ENCODE data around the gene HOXD10.

Gene HOXD10

GRCh38 chr2:176138526-176138922 is 21.9 kb downstream of the HOXD10 start:
- peaks cover 25% of the 10 kb centered on the region for H3K4me1 Mint-ChIP-seq
- peaks cover 7% of the 10 kb centered on the region for H3K36me3 Mint-ChIP-seq
- no peak for ATAC-seq
- peaks cover 8% of the 10 kb centered on the region for H3K9me3 Mint-ChIP-seq
- H3K27me3 Mint-ChIP-seq, result peaks cover 84% of the 10 kb centered on the region
- no peak overlapping the region for H3K27ac Mint-ChIP-seq
- H3K4me3 Mint-ChIP-seq, result peak overlapping the region; percentile 33

DNA sequence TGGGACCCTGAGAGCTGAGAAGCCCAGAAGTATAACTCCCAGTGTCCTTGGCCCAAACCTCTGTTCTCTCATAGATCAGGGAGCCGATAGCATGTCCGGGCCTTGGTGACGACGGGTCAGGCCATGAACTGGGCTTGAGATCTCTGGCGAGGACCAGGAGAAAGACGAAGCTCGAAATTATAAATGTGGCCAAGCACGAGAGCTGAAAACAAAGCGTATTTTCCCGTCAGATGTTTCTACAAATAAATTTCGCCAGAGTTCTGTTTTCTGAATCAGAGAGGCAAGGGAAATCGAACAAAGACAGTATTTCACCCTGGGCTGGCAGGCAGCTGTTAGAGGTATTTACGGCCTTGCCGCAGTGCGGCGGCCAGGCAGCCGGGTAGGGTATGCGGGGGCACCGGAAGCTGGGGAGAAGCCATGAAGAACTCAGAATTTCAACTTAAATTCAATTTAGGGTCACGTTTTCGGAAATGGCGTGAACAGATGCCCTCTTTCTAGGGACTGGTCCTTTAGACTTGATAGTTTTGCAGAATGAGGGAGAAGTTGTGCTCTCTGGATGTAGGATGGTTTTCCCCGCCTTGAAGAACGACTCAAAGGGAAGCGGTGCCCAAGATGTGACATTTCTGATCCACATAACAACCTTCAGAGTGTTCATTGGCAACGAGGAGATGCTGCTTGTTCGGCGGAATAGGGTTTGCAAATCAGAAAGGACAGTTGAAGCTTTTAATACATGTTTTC is 22.5 kb downstream of the HOXD10 start:
- no peak for ATAC-seq
- Mint-ChIP-seq H3K36me3 (peaks cover 7% of the 10 kb centered on the region), H3K9me3 (peaks cover 8% of the 10 kb centered on the region), H3K27ac (no peak overlapping the region), H3K4me3 (no peak overlapping the region), H3K4me1 (peaks cover 25% of the 10 kb centered on the region), H3K27me3 (peaks cover 84% of the 10 kb centered on the region)

- H3K4me3 Mint-ChIP-seq, result no peak overlapping the region
- H3K27me3 Mint-ChIP-seq, result peaks cover 86% of the 10 kb centered on the region
- peaks cover 25% of the 10 kb centered on the region for H3K4me1 Mint-ChIP-seq
- H3K36me3 Mint-ChIP-seq, result peaks cover 7% of the 10 kb centered on the region
- peaks cover 8% of the 10 kb centered on the region for H3K9me3 Mint-ChIP-seq
- no peak overlapping the region for H3K27ac Mint-ChIP-seq
- no peak for ATAC-seq
Measured at GRCh38 chr2:176139661-176140512, 23.3 kb downstream of the HOXD10 start.

DNA sequence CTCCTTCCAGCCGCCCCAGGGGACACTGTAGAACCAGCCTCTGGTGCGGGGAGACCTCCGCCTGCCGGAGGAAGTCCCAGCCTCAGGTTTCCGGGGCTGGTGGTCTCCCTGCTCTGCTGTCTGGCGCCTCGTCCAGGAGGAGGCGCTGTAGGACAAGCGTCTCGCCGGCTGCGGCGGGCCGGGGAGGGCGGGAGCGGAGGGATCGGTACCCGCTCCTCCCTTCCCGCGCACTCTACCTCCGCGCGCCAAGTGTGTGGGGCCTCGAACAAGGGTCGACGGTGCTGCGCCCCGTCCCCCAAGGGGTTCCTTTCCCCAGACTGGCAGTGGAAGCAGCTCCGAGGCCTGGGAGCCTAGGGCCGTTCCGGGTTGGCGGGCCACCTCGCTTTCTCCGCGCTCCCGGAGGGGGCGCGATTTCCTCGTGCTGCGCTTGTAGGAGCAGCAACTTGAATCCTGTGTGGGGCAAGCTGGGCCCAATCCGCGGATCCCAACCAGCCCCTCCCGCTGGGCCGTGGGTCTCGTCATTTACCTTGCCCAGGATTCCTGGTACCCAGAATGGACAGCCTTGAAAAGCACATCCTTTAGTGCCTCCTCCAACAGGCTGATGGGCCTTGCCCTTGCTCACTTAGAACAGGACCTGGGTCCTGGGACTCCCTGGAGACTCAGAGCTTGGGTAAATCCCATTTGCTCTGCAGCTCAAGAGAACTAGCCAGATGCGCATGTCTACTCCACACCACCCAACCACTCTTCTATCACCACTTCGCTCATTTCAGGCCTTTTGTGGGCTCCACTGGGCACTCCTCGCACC is 24.1 kb downstream of the HOXD10 start:
- peaks cover 21% of the 10 kb centered on the region for H3K4me1 Mint-ChIP-seq
- H3K27ac Mint-ChIP-seq, result no peak overlapping the region
- ATAC-seq, result peak; percentile 67
- peaks cover 7% of the 10 kb centered on the region for H3K9me3 Mint-ChIP-seq
- peaks cover 86% of the 10 kb centered on the region for H3K27me3 Mint-ChIP-seq
- H3K36me3 Mint-ChIP-seq, result peaks cover 2% of the 10 kb centered on the region
- peak overlapping the region; percentile 36 for H3K4me3 Mint-ChIP-seq

GRCh38 chr2:176142281-176142680 is 25.7 kb downstream of the HOXD10 start:
- Mint-ChIP-seq H3K27ac (no peak overlapping the region), H3K36me3 (no peaks in the 10 kb centered on the region), H3K9me3 (peaks cover 3% of the 10 kb centered on the region), H3K4me3 (no peak overlapping the region), H3K4me1 (peaks cover 17% of the 10 kb centered on the region), H3K27me3 (peaks cover 90% of the 10 kb centered on the region)
- no peak for ATAC-seq

- no peaks in the 10 kb centered on the region for H3K9me3 Mint-ChIP-seq
- H3K36me3 Mint-ChIP-seq, result no peaks in the 10 kb centered on the region
- no peak overlapping the region for H3K4me3 Mint-ChIP-seq
- H3K27me3 Mint-ChIP-seq, result peaks cover 96% of the 10 kb centered on the region
- H3K27ac Mint-ChIP-seq, result no peak overlapping the region
- H3K4me1 Mint-ChIP-seq, result peaks cover 7% of the 10 kb centered on the region
- ATAC-seq, result no peak
Measured at GRCh38 chr2:176145085-176145969, 28.7 kb downstream of the HOXD10 start.

GRCh38 chr2:176146101-176146500 is 29.5 kb downstream of the HOXD10 start:
- H3K9me3 Mint-ChIP-seq, result no peaks in the 10 kb centered on the region
- H3K4me3 Mint-ChIP-seq, result no peak overlapping the region
- no peak overlapping the region for H3K27ac Mint-ChIP-seq
- ATAC-seq, result no peak
- H3K36me3 Mint-ChIP-seq, result no peaks in the 10 kb centered on the region
- H3K27me3 Mint-ChIP-seq, result peaks cover 98% of the 10 kb centered on the region
- peaks cover 4% of the 10 kb centered on the region for H3K4me1 Mint-ChIP-seq

- Mint-ChIP-seq H3K36me3 (no peaks in the 10 kb centered on the region), H3K4me3 (no peak overlapping the region), H3K9me3 (no peaks in the 10 kb centered on the region), H3K27me3 (peaks cover 98% of the 10 kb centered on the region), H3K27ac (no peak overlapping the region), H3K4me1 (no peaks in the 10 kb centered on the region)
- ATAC-seq, result no peak
Measured at GRCh38 chr2:176146645-176147044, 30.1 kb downstream of the HOXD10 start.

DNA sequence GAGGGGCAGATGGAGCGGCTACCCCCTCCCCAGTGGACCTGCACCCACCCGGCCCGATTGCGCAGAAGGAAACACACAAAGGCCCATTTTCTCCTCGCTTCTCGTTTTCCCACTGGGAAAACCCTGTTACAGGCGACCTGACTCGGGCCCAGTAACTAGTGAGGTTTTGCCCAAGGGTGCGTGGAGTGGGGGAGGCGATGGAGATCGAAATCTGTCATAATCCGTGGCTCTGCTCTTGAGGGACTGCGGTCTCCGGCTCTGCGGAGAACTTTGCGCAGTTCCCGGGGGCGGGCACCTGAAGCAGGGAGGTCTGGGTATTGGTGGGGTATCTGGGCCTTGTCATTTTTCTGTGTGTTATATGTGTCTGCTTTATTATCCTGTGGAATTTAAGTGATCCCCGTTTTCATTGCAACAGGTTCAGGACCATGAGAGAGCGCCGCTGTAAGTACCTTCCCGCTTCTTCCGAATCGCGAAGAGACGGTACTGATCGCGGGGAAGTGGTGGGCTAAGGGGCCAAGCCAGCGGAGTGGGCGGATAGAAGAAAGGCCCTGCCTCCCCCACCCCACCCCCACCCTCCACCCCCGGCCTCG is 30.7 kb downstream of the HOXD10 start:
- no peak overlapping the region for H3K27ac Mint-ChIP-seq
- no peak for ATAC-seq
- no peak overlapping the region for H3K4me3 Mint-ChIP-seq
- no peaks in the 10 kb centered on the region for H3K4me1 Mint-ChIP-seq
- peaks cover 98% of the 10 kb centered on the region for H3K27me3 Mint-ChIP-seq
- H3K9me3 Mint-ChIP-seq, result no peaks in the 10 kb centered on the region
- no peaks in the 10 kb centered on the region for H3K36me3 Mint-ChIP-seq

GRCh38 chr2:176147800-176148496 is 31.4 kb downstream of the HOXD10 start:
- Mint-ChIP-seq H3K9me3 (no peaks in the 10 kb centered on the region), H3K4me1 (no peaks in the 10 kb centered on the region), H3K4me3 (no peak overlapping the region), H3K36me3 (no peaks in the 10 kb centered on the region), H3K27me3 (peaks cover 98% of the 10 kb centered on the region), H3K27ac (no peak overlapping the region)
- no peak for ATAC-seq

DNA sequence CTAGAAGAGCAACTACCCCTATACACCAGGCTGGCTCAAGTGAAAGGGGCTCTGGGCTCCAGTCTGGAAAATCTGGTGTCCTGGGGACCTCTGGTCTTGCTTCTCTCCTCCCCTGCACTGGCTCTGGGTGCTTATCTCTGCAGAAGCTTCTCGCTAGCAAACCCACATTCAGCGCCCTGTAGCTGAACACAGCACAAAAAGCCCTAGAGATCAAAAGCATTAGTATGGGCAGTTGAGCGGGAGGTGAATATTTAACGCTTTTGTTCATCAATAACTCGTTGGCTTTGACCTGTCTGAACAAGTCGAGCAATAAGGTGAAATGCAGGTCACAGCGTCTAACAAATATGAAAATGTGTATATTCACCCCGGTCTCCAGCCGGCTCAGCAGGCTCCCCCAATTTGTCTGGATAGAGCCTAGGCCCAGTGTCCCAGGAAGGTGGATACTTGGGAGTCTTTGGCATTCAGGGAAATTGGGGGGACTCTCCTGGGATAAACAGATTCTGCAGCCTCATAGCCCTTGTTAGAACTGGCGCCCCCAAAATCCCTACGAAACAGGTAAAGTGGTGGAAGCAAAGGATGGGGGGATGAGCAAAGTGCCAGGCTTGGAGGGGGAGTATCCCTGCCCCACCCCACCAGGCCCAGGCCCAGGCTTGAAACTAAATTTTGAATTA is 32.3 kb downstream of the HOXD10 start:
- Mint-ChIP-seq H3K27ac (no peak overlapping the region), H3K27me3 (peaks cover 98% of the 10 kb centered on the region), H3K36me3 (no peaks in the 10 kb centered on the region), H3K4me1 (no peaks in the 10 kb centered on the region), H3K4me3 (no peak overlapping the region), H3K9me3 (no peaks in the 10 kb centered on the region)
- ATAC-seq, result no peak

GRCh38 chr2:176149481-176149938 is 32.9 kb downstream of the HOXD10 start:
- H3K27me3 Mint-ChIP-seq, result peaks cover 98% of the 10 kb centered on the region
- no peaks in the 10 kb centered on the region for H3K36me3 Mint-ChIP-seq
- H3K27ac Mint-ChIP-seq, result no peak overlapping the region
- H3K4me1 Mint-ChIP-seq, result no peaks in the 10 kb centered on the region
- H3K4me3 Mint-ChIP-seq, result no peak overlapping the region
- no peaks in the 10 kb centered on the region for H3K9me3 Mint-ChIP-seq
- no peak for ATAC-seq

- no peaks in the 10 kb centered on the region for H3K9me3 Mint-ChIP-seq
- no peaks in the 10 kb centered on the region for H3K4me1 Mint-ChIP-seq
- H3K36me3 Mint-ChIP-seq, result no peaks in the 10 kb centered on the region
- H3K27ac Mint-ChIP-seq, result no peak overlapping the region
- H3K4me3 Mint-ChIP-seq, result no peak overlapping the region
- H3K27me3 Mint-ChIP-seq, result peaks cover 100% of the 10 kb centered on the region
- ATAC-seq, result no peak
Measured at GRCh38 chr2:176149939-176150583, 33.5 kb downstream of the HOXD10 start.
